Neural cell (in vitro differentiated cells): Measurements from ENCODE around the gene MTPN. TPM values are rescaled to one million over a fixed set of nuclear protein-coding genes. Genes with fewer than 3 reads are reported as not detected.

Source experiments
- polyA plus RNA-seq: library from polyadenylated mRNA; depleted of rRNA; stranded (reverse); fragments of >200 nt; gene quantifications from 2 replicates; pipeline ENCODE4 v1.2.3, GENCODE V29; 2014
- small RNA-seq, 3 experiments: library from RNA; depleted of rRNA; stranded (forward); fragments of <200 nt; gene quantifications; one replicate each; pipeline ENCODE3, GENCODE V24; 2012

Gene MTPN
- polyA plus RNA-seq, 1 donor from 2014 or later, result 133 TPM

Small RNAs within 50 kb of the gene (small RNA-seq; reads per million reads assigned to genes)
- gene RNU6-223P, result 0 reads per million in 3 experiments

Other genes with a start within 250 kb of the MTPN start
- 1.4 TPM in 1 of 2 replicates, not detected in the other for gene SLC13A4, start 249.2 kb downstream of the MTPN start, polyA plus RNA-seq
- gene FAM180A, start 228.5 kb downstream of the MTPN start, polyA plus RNA-seq, result not detected in 2 replicates